OCI-M1 (cell line): ENCODE data around the gene KDM2B.

Source experiments
- DNase-seq: peaks from one replicate; lab custom pipeline; 2025; lab: John Stamatoyannopoulos, UW

The KDM2B gene

DNA sequence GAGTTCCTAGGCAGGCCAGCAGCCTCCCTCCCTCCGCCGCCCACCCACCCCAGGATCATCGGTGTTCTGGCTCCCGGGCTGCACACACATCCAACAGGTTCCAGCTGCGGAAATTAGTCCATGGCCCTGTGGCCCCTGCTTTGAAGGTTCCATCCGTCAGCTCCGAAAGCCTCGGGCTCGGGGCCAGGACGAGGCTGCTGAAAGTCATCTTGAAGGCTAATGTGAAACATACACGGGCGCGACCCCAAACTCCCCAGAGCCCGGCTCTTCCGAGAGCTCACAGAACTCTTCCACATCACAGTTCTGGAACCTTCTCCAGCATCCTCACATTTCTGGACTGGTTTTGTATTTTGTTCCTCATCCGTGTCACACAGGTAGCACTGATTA lies 19.8 kb downstream of the KDM2B start:
- DNase-seq, result no peak

DNA sequence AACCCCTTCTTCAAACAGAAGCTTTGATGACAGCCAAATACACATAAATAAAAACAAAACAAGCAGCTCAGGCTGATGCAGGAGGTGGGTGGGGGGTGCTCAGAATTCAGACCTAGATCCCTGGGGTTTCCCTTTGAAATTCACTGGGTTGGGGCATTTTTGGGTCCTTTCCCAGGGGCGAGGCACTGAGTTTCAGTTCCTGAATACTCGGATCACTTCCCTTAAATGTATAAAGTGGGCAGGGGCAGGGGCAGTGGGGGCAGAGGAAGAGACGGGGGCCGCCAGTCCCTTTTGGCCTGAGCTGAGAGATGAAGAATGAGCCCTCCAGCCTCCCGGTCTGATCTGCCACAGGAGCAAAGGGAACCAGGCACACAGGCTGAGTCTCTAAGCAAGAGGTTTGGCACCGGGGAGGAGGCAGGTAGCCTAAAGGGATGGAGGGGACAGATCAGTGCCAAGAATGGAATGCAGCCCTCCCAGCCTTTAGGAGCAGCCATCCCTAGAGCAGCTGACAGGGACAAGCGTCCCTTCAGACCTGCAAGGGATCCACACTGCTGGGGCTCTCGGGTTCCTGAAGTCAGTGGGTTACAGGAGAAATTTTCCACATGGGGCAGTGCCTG lies 20.3 kb downstream of the KDM2B start:
- no peak for DNase-seq

DNA sequence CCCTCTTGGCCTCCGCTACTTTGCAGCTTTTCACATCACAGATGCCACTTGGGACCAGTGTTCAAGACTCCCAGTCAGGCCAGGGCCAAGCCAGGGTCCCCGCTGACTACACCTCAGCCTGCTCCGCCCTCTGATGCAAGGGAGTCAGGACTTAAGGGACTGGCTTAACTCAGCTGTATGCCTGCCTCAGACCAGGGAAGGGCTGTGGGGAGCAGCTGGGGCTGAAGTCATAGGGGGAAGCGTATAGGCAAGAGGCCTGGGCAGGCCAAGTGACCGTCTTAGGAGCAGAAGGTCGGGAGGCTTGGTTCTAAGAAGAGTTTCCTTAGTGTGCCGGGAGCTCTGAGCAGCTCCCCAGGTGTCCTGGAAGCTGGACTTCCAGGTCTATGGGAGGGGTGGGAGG lies 21.9 kb downstream of the KDM2B start:
- DNase-seq, result no peak

DNA sequence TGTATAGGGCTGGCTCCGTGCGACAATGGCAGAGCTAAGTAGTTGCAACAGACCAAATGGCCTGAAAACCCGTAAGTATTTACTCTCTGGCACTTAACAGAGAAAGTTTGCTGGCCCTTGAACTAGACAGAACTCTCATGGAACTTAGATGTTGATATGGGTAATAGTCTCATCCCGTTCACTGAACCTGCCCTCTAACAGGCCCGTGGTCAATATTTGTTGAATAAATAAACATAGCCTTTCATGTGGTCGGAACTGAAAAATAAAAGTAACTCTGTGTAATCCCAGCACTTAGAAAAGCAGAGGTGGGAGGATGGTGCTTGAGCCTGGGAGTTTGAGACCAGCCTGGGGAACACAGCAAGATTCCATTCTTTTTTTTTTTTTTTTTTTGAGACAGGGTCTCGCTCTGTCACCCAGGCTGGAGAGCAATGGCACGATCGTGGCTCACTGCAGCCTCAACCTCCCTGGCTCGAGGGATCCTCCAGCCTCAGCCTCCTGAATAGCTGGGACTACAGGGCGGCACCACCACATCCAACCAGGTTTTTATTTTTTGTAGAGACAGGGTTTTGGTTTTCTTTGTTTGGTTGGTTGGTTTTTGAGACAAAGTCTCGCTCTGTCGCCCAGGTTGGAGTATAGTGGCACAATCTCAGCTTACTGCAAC lies 29.7 kb downstream of the KDM2B start:
- no peak for DNase-seq

DNA sequence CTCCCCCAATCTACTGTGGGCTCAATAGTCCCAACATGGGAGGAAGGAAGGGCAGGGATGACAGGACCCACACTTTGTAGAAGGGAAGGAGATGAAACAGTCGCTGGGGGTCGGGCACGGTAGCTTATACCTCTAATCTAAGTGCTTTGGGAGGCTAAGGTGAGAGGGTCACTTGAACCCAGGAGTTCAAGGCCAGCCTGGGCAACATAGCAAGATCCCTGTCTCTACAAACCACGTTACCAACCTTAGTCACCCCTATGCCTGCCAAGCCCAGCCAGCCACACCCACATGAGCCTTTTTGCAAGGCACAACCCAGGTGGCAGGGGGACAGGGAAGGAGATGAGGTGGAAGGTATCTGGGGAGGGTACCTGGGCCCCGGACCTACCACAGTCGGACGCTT lies 31.7 kb downstream of the KDM2B start:
- DNase-seq, result no peak

DNA sequence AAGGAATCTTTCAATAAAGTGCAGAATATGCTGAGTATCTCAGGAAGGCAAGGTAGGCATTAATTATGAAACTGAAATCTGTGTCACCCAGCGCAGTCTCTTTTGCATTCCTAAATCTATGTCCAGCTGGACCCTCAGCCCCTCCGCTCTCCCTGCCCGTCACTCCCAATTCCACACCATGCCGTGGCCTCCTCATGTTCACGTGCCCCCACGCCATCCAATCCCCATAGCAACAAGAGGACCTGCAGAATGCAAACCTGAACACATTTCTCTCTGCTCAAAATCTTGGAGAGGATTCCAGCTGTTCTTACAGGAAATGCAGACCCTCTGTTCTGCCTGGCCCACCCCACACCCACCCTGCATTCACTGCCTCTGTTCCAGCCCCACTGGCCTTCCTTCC lies 35.3 kb downstream of the KDM2B start:
- no peak for DNase-seq

DNA sequence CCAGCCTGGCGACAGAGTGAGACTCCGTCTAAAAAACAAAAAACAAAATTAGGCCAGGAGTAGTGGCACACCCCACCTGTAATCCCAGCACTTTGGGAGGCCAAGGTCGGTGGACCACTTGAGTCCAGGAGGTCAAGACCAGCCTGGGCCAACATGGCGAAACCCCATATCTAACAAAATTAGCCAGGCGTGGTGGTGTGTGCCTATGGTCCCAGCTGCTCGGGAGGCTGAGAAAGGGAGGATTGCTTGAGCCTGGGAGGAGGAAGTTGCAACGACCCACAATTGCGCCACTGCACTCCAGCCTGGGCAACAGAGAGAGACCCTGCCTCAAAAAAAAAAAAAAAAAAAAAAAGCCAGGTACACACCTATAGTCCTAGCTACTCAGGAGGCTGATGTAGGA lies 37.0 kb downstream of the KDM2B start:
- no peak for DNase-seq

DNA sequence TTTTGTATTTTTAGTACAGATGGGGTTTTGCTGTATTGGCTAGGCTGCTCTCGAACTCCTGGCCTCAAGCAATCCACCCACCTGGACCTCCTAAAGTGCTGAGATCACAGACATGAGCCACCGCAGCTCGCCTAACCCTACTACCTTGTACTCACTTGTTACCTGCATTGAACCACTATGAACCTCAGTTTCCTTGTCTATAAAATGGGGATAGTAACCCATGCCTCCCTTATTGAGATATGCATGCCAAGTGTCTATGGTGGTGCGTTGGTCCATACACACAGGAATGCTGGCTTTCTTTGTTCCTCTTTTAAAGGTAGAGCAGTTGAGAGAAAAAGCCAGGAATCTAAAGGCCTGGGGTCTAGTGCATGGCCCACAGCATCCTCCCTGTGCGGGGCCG lies 40.9 kb downstream of the KDM2B start:
- no peak for DNase-seq

DNA sequence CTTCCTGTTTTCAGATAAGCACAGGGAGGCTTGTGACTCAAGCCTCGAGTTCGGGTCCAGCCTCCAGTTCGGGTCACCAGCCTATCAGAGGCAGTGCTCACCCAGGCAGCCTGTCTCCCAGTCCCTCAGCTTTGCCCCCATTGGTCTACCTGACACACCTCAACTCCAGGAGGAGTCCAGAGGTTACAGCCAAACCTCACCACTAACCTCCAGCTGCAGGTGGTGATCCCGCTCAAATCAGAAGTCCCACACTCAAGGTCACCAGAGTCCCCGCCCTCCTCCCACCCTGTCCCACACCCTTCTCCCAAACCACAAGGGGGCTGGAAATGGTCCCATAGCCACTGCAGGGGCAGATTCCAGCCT lies 42.1 kb downstream of the KDM2B start:
- no peak for DNase-seq

DNA sequence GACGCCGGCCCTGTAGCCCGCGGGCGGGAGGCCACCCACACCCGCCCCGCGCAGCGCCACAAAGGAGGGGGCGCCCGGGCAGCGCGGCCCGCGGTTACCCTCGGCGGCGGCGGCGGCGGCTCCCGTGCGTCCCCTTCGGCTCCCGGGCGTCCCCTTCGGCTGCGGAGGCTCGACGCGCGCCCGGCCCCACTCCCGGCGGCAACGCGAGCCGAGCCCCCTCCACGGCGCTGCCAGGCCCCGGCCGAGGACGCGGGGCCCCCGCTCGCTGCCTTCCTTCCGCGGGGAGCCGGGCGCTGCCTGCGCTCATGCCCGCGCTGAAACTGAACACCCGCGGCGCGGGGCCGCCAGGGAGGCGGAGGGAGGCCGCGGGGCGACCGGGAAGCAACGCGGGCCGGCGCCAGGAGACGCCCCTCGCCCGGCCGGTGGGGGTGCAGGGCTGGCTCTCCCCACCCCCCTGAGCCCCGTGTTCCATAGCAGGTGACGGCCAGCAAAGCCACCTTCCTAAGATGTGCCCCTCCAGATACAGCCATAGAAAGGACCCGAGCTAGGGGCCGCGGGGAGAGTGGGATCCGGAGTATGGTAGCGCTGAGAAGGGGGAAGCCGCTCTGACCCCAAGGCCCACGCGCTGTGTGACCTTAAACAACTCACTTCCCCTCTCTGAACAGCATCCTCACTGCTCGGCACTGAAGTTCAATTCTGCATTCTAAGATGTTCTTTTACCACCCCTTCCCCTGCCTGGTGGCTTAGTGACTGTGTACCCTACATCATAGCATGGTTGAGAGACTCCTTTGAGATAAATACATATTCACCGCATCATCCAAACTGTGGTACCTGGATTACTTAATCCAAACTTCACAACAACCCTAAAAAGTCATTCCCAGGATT lies 42.8 kb downstream of the KDM2B start:
- no peak for DNase-seq

DNA sequence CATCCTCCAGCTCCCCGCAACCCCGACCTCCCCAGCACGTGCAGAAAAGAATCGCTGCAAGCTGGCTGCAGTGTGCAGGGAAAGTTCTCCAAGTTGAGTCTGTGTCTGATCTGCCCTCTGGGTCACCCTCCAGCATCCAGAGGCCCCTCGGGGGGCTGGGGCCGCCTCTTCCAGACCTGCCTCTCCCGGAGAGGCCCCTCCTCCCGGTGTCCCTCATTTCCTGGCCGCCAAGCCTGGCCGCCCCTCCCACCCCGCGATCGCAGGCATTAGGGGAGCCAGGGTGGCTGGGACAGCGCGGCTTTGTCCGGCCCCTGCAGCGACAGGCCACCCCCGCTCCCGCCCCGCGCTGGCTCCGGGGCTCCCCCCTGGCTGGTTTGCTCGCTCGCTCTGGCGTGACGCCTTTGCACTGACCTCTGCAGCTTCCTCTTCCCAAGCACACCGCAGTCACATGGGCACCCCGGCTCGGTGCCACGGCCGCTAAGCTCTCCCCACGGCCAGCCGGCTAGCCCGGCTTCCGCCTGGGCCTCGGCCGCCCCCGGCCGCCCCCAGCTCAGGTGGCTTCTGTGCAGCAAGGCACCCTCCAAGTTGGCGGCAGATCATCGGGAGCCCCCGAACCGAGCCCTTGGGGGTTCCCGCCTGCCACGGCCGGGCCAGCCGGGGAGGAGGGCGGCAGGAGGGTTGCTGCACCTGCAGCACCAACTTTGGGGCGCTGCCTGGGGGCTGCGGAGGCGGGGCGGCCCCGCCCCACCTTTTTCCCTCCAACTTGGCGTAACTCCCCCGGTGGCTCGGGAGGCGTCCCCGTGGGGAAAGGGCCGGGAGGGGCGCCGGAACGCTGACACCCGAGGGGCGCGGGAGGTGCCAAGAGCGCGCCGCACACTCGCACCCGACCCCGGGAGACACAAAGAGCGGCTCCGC lies 43.7 kb downstream of the KDM2B start:
- peak; percentile 85 for DNase-seq

DNA sequence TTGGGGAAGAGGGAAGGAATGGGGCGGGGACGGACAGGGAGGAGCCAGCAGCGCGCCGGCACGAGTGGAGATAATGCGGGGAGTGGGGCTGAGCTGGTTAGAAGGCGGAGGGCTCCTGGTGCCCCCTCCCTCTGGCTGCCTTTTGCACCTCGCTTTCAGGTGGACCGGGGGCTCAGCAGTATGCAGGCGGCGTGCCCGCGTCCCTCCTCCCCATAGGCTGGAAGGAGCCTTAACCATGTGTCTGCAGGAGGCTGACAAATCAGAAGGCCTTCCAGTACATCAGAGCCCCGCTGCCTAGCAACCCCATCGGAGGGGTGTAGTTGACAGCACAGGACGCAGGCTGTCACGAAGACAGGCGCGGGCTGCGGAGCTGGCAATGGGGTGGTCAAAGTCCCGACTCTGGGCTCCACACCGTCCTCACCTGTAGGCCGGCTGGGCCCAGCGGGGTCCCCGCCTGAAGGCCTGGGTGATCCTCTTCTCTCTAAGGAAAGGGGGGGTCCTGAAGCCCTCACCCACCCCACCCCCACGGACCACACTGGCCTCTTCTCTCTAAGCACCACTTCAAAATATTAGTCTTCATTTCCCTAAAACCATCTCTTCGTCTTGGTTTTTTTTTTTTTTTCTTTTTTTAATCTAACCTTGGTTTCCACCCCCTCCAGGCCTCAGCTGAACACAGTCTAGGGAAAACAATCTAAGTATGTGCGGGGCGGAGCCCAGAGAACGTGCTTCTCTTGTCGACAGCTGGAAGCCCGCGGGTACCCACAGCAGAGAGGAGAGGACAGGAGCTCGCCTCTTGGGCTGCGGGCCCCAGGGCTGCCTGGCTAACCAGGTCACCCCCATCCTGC lies 44.5 kb downstream of the KDM2B start:
- peak; percentile 89 for DNase-seq

DNA sequence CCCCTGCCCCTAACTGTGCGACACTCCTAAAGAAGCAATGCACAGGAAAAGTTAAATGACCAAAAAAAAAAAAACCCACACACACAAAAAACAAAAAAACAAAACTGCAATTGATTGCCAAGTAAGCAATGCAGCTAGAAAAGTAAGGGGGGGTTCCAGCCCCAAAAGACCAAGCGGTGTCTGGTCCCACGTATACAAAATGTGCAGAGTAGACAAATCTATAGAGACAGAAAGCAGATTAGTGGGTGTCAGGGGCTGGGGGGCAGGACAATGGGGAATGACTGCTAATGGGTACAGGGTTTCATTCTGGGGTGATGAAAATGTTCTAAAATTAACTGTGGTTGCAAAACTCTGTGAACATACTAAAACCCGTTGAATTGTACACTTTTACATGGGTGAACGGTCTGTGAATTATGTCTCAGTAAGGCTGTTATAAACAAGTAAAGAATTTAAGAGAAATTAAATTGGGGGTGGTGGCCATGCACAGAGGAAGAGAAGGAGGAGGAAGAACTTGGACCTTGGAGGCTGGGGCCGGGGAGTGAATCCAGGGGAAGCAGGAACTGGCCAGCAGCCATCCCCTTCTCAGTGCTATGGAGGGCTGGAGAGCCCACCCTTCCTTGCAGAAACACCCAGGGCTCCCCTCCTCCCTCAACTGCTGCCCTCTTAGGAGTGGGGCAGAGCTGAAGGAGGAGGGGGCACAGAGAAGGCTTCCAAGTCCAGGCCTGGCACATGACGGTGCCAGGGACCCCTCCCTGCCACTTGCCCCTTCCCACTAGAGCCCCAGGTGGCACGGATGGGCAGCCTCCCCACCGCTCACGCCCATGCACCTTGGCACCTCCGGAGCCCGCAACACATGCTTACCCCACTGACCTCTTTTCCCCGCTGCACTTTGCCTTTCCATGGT lies 45.4 kb downstream of the KDM2B start:
- no peak for DNase-seq

DNA sequence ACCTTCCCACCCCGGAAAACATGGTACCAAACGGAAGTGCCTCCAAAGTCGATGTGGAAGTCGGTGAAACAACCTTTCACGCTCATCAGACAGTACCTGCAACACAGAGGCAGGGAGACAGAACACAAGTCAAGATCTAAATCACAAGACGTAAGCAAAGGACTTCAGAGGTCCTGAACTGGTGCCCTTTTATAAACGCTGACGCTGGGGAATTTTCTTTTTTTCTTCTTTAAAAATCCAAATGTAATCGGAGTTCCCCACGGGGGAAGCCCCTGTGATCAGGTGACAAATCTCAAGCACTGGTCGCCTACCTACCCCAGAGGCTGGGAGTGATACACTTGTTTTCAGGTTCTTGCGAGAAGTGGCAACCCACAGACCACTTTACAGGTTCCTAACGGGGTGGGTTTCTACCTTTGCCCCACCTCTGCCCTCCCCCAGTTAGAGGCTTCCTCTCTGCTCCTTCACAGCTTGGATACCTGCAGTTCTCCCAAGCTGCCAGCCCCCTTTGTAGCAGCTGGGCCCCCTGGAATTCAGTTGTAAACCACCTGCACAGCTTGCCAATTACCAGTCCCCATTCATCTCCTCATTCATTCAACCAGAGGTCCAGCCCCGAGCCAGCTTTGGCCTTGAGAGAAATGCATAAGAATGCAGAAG lies 46.2 kb downstream of the KDM2B start:
- no peak for DNase-seq

DNA sequence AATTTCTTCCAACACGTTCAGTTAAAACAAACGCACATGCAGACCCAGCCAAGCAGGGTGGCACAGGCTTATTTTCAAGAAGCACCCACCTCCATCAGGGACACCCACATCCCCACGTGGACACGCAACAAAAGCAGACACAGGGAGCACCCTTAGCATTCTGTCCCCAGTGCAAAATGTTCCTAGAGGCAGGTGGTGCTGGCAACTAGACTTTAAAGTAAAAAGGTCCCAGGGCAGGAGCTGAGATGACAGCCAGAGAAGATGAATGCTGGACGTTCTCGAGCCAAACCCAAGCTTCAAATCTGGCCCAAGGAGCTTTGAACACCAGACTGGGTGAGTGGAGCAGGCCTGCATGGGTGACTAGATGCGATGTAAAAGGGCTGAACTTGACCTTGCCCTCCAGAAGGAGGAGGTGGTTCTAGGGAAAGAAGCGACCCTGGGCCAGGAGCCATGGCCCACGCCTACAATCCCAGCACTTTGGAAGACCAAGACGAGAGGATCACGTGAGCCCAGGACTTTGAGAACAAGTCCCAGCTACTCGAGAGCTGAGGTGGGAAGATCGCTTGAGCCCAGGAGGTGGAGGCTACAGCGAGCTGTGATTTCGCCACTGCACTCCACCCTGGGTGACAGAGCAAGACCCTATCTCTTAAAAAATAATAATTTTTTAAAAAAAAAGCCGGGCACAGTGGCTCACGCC lies 47.3 kb downstream of the KDM2B start:
- no peak for DNase-seq

DNA sequence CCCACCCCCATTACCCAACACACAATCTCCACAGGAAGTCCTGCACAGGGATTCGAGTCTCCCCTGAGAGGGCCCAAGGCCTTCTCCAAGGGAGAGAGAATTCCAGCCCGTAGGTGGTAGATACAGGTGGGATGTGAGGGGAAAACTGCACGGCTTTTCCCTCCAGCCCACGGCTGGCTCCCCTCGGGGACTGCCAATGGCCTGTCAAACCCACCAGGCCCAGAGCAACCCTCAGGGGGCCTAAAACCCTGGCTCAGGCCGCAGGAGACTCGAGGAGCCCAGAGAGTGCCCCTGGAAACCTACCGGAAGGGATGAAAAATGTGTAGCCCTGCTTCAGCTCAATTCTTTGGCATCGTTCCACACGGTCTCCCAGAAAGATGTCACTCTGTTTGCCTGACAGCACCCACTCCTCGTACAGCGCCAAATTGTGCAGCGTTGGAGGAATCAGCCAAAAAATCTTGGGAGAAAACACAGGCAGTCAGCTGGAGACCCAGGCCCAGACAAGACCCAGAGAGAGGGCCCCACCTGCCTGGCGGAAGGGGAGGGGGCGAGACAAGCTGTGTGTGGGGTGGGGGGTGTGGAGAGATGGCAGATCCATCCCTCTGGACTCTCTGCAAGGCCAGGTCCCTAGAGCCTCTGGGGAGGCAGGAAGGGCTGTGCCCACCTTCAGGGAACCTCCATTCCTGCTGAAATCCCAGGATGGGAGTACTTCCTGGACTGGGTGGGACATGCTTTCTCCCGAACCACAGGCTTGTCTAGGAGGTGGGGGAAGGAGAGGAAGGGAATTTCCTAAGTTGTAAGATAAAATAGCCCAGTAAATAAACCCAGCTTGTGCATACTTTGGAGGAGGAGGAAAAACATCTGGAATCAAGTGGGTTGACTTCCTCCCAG lies 48.1 kb downstream of the KDM2B start:
- no peak for DNase-seq

DNA sequence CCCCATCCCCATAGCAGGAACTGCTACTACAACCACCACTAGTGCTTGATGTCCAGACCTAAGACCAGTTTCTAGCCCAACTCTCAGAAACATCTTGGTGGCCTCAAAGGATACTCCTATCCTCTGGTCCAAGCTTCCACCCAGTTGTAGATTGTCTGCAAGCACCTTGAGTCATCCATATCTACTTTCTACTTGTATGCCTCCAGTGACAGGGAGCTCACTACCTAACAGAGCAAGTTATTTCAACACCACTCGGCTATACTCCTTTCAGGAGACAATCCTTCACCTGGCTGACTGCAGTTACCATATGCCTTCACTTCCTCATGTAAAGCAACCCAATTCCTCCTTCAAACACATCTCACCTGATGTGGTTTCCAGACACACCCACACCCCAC lies 49.5 kb downstream of the KDM2B start:
- DNase-seq, result no peak
